Esophagus squamous epithelium (tissue), 5 donors: ENCODE results near the gene CDAN1. TPM values are rescaled to one million over a fixed set of nuclear protein-coding genes. Genes with fewer than 3 reads are reported as not detected.

Experiments used
- DNase-seq: peaks from one replicate; lab custom pipeline; 2025; lab: John Stamatoyannopoulos, UW
- H3K27ac ChIP-seq, 4 donors: fragments of 200-600 bp; sonication (generic); one replicate each; pipeline ENCODE4 v1.5.1; 2016 to 2019; ENCODE audit warnings: mild to moderate bottlenecking in 1 of 4
- H3K27me3 ChIP-seq, 4 donors: fragments of 200-600 bp; sonication (generic); 1 replicate in 3 of 4; 2 replicates in 1 of 4; pipeline versions ENCODE4 v1.5.1 to v1.6.0; 2017 to 2021; ENCODE audit warnings: antibody characterized with exemption in 1 of 4
- H3K36me3 ChIP-seq, 3 donors: fragments of 200-600 bp; sonication (generic); one replicate each; pipeline ENCODE4 v1.5.1; 2016 to 2019
- H3K4me1 ChIP-seq, 3 donors: fragments of 200-600 bp; sonication (generic); one replicate each; pipeline ENCODE4 v1.5.1; 2017 to 2019
- H3K4me3 ChIP-seq, 4 donors: fragments of 200-600 bp; sonication (generic); 1 replicate in 3 of 4; 2 replicates in 1 of 4; pipeline ENCODE4 v1.5.1; 2016 to 2019; ENCODE audit warnings: mild to moderate bottlenecking in 2 of 4, moderate library complexity in 1 of 4
- H3K9me3 ChIP-seq, 3 donors: fragments of 200-600 bp; sonication (generic); one replicate each; pipeline ENCODE4 v1.5.1; 2016 to 2019
- CTCF ChIP-seq, 6 experiments: fragments of 450-650 bp in 4 of 6; fragments of 200-600 bp in 2 of 6; sonication (generic) in 2 of 6; IDR thresholded peaks; one replicate each; pipeline ENCODE4 v1.5.1; 2016 to 2019; ENCODE audit warnings: antibody characterized with exemption in 6 of 6, mild to moderate bottlenecking in 4 of 6, moderate library complexity in 4 of 6
- POLR2A ChIP-seq, 4 donors: fragments of 450-650 bp; IDR thresholded peaks; one replicate each; pipeline ENCODE4 v1.6.1; 2017; ENCODE audit warnings: antibody characterized with exemption in 4 of 4, mild to moderate bottlenecking in 4 of 4, moderate library complexity in 3 of 4
- WGBS, 2 donors: methylation state at CpG; one replicate each; pipeline ENCODE4 v1.1.5; 2018; 5-methylcytosine and 5-hydroxymethylcytosine counted together
- intact Hi-C: fragments of 100-400 bp; cut with DNase I; formaldehyde crosslinking; loops from one replicate; pipeline ENCODE4 v1.15.0; 2022
- total RNA-seq, 4 donors: library from RNA; depleted of rRNA; stranded (reverse); fragments of >200 nt; gene quantifications; one replicate each; pipeline ENCODE4 v1.1.0, GENCODE V29; 2016
- donor health status: DM: yes; HTN: yes; CAD: no.

The CDAN1 gene
- total RNA-seq, 4 donors from 2014 or later, result 7.8 to 9.7 (median 8.6) TPM

DNA sequence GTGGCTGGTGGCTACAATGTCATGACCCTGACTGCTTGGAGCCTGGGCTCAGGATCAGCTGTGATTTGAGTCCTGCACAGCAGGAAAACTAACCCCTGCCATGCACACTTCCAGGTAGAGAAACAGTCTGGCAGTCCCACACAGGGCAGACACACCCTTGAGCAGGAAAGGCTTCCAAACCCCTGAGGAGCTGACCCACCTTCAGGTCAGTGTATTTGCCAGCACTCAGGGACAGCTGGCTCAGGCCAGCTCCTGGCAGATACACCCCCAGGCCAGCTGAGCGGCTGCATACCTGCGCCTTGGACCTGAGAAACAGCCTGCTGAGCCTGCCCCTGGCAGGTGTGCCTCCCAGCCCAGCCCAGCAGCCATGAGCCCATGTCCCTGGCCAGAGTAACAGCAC lies 22.2 kb upstream of the CDAN1 start:
- DNase-seq, result no peak
- Histone ChIP-seq H3K4me1 (peaks cover 0 to 5% (median 0%) of the 10 kb centered on the region in 3 donors), H3K36me3 (peaks cover 0 to 18% (median 0%) of the 10 kb centered on the region in 3 donors), H3K9me3 (peaks cover 0 to 26% (median 16%) of the 10 kb centered on the region in 3 donors), H3K4me3 (no peak overlapping the region), H3K27me3 (no peaks in the 10 kb centered on the region), H3K27ac (no peak overlapping the region)
- 90 to 100% methylated on average over 1 to 2 of the region's 2 CpGs for WGBS, 2 donors
- intact Hi-C loops, result no loop called here
- TF ChIP-seq POLR2A (IDR thresholded peaks at IDR 0.05) (no peak), CTCF (IDR thresholded peaks at IDR 0.05) (no peak)

DNA sequence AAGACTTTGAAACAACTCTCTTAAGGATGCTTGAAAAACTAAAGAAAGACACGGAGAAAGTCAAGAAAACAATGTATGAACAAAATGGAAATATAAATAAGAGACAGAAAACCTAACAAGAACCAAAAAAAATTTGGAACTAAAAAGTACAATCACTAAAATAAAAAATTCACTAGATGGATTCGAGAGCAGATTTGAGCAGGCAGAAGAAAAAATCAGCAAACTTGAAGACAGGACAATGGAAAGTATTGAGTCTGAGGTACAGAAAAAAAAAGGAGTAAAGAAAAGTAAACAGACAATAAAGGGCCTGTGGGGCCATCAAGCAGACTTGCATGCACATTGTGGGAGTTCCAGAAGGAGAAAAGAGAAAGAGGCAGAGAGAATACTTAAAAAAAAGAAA lies 13.4 kb upstream of the CDAN1 start:
- Histone ChIP-seq H3K4me3 (no peak overlapping the region), H3K36me3 (peaks cover 0 to 53% (median 0%) of the 10 kb centered on the region in 3 donors), H3K27ac (no peak overlapping the region), H3K27me3 (no peaks in the 10 kb centered on the region), H3K9me3 (peaks cover 0 to 4% (median 0%) of the 10 kb centered on the region in 3 donors), H3K4me1 (no peaks in the 10 kb centered on the region)
- intact Hi-C loops, result no loop called here
- 97 to 98% methylated on average over 2 of the region's 2 CpGs for WGBS, 2 donors
- DNase-seq, result no peak
- no peak for TF ChIP-seq CTCF (IDR thresholded peaks at IDR 0.05)
- TF ChIP-seq POLR2A (IDR thresholded peaks at IDR 0.05), result no peak

- no peak for TF ChIP-seq CTCF (IDR thresholded peaks at IDR 0.05)
- TF ChIP-seq POLR2A (IDR thresholded peaks at IDR 0.05), result no peak
- intact Hi-C loops, result no loop called here
- Histone ChIP-seq H3K27me3 (no peaks in the 10 kb centered on the region), H3K36me3 (peaks cover 0 to 55% (median 0%) of the 10 kb centered on the region in 3 donors), H3K9me3 (peaks cover 0 to 4% (median 0%) of the 10 kb centered on the region in 3 donors), H3K27ac (no peak overlapping the region), H3K4me1 (no peaks in the 10 kb centered on the region), H3K4me3 (no peak overlapping the region)
- no peak for DNase-seq
- 83 to 88% methylated on average over 1 of the region's 1 CpG for WGBS, 2 donors
Observed at GRCh38 chr15:42749266-42749665, 12.3 kb upstream of the CDAN1 start.

DNA sequence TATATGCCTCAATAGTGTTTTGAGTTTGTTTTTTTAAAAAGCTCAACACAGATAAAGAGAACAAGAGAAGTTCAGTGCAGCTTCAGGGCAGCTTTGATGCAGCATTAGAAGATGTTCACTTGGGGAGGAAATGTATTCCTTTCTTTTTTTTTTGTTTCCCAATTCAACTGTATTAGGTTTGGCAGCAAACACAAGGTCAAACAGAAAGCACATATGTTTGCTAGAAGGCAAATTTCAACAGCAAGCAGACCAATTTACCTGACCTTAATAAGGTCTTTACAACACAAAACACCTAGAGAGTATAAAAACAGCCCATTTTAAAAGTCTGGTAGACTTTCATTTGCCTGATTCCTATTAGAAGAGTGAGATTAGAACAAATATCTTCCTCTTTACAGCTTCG lies 7.3 kb upstream of the CDAN1 start:
- Histone ChIP-seq H3K9me3 (no peaks in the 10 kb centered on the region), H3K27ac (no peak overlapping the region), H3K36me3 (peaks cover 0 to 14% (median 0%) of the 10 kb centered on the region in 3 donors), H3K27me3 (no peaks in the 10 kb centered on the region), H3K4me1 (no peaks in the 10 kb centered on the region), H3K4me3 (no peak overlapping the region)
- TF ChIP-seq POLR2A (IDR thresholded peaks at IDR 0.05), result no peak
- TF ChIP-seq CTCF (IDR thresholded peaks at IDR 0.05), result no peak
- intact Hi-C loops, result no loop called here
- 88 to 100% methylated on average over 1 of the region's 1 CpG for WGBS, 2 donors
- no peak for DNase-seq

DNA sequence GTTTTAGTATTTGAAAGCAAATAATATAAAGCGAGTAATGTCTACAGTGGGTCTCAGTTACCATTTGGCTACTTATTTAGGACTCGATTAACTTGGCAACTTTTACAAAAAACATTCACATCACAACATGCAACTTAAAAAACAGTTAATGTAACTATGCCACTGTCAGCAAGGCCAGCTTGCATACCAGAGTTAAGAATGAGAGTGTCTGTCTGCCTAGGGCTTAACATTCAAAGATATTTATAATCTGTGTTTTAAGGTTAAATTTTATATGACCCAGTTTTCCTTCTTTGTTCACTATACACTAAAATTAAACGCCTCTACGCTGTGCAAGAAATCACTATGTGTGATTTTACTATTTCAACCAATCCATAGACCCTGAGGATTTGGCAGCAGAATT lies 5.2 kb upstream of the CDAN1 start:
- Histone ChIP-seq H3K36me3 (peaks cover 0 to 14% (median 0%) of the 10 kb centered on the region in 3 donors), H3K27ac (no peak overlapping the region), H3K9me3 (no peaks in the 10 kb centered on the region), H3K27me3 (no peaks in the 10 kb centered on the region), H3K4me3 (no peak overlapping the region), H3K4me1 (peaks cover 0 to 11% (median 3%) of the 10 kb centered on the region in 3 donors)
- WGBS, 2 donors, result 73 to 93% methylated on average over 4 of the region's 4 CpGs
- no peak for TF ChIP-seq CTCF (IDR thresholded peaks at IDR 0.05)
- intact Hi-C loops, result no loop called here
- DNase-seq, result no peak
